NCI-H2107 treated with DMSO at 0.1 percent for 48 hours (cell line): ENCODE measurements around the gene MLYCD.

ENCODE experiments used
- DNase-seq: peaks from one replicate; lab custom pipeline; 2025; ENCODE audit not compliant: unreplicated experiment; lab: John Stamatoyannopoulos, UW

MLYCD gene

GRCh38 chr16:83925095-83925905, 26.4 kb downstream of the MLYCD start:
- DNase-seq, result no peak

DNA sequence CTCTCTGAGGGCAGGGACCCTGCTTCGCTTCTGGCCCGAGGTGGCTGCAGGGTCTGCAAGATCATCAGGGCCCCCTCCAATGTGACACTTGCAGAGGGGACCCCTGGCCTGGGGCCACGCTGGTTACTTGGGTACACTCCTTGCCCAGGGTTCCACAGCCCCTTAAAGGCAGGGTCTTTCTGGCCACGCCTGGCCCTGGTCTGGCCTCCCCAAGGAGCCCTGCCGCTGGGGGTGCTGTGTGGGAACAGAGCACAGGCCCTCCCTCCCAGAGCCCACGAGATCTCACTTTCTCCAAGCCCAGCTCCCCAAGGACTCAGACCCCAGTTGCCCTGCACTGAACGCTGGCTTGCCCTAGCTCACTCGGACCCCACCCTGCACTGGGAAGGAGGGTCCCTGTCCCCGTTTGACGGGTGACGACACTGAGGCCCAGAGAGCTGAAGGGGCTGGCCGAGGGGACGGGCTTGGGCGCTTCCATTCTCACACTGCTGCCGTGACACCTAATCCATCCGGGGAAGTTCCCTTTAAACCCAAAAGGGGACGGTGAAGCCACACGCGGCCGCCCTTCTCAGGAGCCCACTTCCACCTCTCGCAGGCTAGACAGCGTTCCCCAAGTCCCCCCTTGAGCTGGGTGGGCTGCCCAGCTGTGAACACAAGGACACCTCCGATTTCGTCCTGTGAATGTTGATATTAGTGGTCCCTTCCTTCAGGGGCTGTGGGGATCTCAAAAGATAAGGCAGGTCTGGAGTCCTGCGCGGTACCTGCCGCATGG, 27.2 kb downstream of the MLYCD start:
- no peak for DNase-seq

GRCh38 chr16:83926726-83927397, 27.9 kb downstream of the MLYCD start:
- DNase-seq, result peak; percentile 45

- no peak for DNase-seq
Measured at GRCh38 chr16:83928341-83929055, 29.6 kb downstream of the MLYCD start.

DNA sequence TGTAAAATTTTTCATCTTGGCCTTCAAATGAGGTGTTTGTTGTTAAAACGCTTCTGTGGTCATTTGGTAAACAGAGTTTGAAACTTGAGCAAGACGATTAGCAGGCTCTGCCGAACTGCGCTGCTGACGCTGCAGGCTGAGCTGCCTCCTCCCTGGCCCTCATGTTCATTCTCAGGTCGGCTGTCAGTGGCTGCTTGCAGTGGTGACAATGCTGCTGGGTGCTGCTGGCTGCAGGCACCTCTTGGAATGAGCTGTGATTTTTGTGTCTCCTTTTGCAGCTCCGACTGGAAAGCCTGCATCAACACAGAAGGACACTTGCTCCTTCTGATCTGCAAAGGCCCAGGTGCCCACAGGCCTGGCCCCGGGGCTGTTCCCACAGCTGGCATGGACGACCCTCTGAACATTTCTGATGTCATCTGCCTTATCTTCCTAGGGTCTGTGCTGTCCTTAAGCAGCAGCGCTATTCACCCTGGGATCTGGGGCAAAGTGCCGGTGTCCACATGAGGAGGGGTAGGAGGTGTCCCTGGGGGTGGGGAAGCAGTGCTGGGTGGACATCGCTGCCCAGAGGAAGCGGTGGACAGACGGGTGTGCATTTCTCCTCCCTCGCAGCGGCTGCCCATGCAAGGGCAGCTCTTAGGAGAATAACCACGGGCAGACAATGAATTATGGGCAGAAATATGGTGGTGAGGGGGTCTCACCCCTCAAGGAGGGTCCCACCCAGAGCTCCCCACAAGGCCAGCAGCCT, 31.1 kb downstream of the MLYCD start:
- no peak for DNase-seq

- no peak for DNase-seq
Measured at GRCh38 chr16:83930730-83931500, 32.0 kb downstream of the MLYCD start.

- no peak for DNase-seq
Measured at GRCh38 chr16:83931556-83931955, 32.6 kb downstream of the MLYCD start.

DNA sequence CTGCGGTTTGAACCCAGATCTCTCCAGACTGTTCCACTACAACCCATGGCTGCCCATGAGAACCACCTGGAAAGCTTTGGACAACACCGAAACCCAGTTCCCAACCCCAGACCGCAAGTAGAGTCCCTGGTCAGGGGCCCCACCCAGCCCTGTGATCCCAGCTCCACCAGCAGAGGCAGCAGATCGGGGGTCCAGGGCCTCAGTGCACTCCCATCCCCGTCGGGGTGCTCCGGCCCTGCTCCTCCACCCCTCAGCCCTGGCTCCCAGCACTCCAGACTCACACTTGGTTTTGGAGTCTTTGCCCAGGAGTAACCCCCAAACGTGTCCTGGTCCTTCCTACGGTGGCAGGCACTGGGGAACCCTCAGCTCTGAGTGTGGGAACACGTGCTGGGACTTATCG, 33.4 kb downstream of the MLYCD start:
- no peak for DNase-seq

- DNase-seq, result no peak
Measured at GRCh38 chr16:83932955-83933673, 34.2 kb downstream of the MLYCD start.

GRCh38 chr16:83933885-83934683, 35.2 kb downstream of the MLYCD start:
- DNase-seq, result no peak

DNA sequence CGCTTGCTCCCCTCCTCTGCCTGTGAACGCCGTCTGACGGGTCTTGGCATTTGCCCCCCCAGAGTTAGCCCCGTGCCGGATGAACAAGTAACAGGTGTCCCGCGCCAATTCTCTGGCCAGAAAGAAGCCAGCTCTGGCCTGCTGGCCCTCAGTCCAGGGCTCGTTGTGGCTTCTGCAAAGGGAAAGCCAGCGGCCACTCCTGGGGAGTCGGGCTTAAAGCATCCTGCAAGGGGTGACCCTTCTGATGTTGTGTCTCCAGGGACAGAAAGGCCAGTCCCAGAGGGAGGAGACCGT, 35.7 kb downstream of the MLYCD start:
- DNase-seq, result no peak

DNA sequence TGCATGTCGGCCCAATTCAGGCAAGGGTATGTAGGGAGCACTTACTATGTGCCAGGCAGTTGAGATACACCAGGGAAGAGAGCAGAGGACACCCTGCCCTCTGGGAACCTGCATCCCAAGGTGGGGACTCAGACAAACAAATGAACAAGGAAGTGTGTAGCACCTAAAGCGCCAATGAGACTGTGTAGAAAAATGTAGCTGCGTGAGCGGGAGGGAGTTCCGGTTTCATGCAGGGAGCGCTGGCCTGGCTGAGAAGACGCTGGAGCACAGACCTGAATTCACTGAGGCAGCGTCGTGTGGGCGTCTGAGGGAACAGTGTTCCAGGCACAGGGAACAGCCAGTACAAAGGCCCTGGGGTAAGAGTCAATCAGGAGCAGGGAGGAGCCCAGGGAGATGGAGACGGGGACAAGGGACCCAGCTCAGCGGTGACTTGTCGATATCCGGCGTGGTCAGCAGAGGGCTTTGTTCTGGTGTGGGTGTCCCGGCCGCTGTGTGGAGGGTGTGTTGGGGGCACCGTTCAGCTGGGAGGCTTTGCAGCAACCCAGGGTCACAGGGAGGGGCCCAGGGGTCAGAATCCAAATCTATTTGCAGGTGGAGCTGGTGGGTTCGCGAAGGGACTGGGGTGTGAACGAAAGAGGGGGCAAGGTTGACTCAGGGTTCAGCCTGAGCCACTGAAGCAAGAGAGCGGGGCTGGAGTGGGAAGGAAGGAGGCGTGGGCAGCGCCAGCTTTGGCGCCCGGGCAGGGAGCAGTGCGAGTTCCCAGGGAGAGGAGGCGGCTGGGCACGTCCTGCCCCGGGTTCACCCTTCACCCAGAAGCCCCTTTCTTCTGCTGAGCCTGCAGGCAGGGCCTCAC, 36.3 kb downstream of the MLYCD start:
- DNase-seq, result no peak

DNA sequence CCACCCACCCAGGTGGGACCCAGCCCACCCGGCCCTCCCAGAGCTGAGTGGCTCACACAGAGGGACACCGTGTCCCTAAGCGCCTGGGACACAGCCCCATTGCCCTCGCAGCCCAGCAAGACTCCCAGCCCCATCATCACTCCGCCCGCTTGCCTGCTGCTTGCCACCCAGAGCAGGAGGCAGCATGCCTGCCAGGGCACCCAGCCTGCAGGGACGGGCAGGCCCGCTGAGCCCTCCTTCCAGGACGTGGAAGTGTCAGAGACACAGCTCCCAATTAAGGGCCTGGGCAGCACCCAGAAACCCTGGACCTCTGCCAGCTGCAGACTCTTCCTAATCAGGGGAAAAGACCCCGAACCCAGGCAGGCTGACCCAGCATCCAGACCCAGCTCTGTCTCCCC, 36.9 kb downstream of the MLYCD start:
- DNase-seq, result no peak

DNA sequence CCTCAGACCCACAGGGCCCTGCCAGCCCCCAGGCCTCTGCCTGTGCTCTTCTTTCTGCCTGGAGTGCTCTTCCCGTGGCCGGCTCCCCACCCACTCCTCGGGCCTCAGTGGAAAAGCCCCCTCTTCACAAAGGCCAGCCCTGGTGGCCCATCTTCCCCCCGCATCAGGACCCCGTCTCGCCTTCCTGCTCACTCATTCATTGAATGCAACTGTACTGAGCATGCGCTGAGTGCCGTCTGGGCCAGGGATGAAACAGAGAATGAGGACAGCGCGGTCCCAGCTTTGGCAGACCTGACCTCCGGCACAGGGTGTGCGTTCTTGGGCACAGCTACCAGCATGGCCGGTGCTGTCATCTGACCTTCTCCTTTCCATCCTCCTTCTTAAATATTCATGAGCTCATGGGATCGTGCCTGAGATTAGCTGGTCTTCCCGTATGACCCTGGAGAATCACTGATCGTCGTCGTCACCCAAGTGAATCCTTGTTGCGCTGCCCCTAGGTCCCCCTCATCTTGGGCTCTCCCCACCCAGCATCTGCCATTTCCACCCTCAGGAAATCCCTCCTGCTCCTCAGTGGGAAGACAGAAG, 37.8 kb downstream of the MLYCD start:
- no peak for DNase-seq

- no peak for DNase-seq
Measured at GRCh38 chr16:83937267-83937666, 38.4 kb downstream of the MLYCD start.

DNA sequence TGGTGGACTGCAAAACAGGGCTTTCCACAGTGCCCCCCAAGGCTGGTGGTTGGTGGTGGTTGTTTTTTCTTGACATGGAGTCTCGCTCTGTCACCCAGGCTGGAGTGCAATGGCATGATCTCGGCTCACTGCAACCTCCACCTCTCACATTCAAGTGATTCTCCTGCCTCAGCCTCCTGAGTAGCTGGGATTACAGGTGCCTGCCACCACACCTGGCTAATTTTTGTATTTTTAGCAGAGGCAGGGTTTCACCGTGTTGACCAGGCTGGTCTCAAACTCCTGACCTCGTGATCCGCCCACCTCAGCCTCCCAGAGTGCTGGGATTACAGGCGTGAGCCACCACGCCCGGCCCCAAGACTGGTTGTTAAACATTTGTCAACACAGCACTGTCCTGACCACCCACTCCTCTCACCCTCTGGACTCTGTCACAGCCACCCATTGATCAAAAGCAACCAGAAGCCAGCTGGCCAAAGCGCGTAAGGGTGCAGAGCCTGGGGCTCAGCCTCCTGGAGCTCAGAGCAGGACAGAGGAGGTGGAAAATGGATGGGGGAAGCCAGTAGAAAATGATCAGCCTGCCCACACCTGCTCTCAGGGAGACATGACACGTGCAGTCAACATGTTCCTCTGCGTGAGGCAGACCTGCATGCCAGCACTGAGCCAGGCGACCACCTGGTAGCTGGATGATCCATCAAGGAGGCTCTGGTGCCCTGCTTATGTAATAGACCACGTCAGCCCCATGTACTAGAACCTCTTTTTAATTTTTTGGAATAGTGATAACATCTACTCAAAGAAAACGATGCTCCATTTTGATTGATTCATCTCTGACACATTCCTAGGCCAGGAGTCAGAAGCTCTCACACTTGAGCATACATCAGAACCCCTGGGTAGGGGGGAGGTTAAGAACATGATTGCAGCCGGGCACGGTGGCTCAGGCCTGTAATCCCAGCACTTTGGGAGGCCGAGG, 39.3 kb downstream of the MLYCD start:
- no peak for DNase-seq
